ENCODE measurements around the gene COA3. TPM values are rescaled to one million over a fixed set of nuclear protein-coding genes. Genes with fewer than 3 reads are reported as not detected.

The COA3 gene
- total and polyA plus RNA-seq, 4 donors, result 62.3 to 294 (median 103) TPM

- Histone ChIP-seq H3K4me1 (ENCODE audit: control insufficient read depth in 4 of 4, insufficient read depth in 4 of 4, low read length in 3 of 4) (peaks cover 4 to 16% (median 10%) of the 10 kb centered on the region in 4 donors), H3K4me3 (ENCODE audit: low read depth in 1 of 3, low read length in 3 of 3) (peak overlapping the region in 1 of 3 donors; percentile 40), H3K9me3 (ENCODE audit: control insufficient read depth in 4 of 4, low read length in 3 of 4) (no peaks in the 10 kb centered on the region), H3K36me3 (ENCODE audit: control insufficient read depth in 4 of 4, insufficient read depth in 3 of 4, low read depth in 1 of 4, low read length in 3 of 4) (peaks cover 2 to 31% (median 14%) of the 10 kb centered on the region in 4 donors), H3K27me3 (ENCODE audit: control insufficient read depth in 4 of 4, insufficient read depth in 4 of 4, low read length in 3 of 4) (peaks cover 0 to 6% (median 0%) of the 10 kb centered on the region in 4 donors), H3K27ac (ENCODE audit: low read depth in 1 of 2, low read length in 2 of 2) (no peak overlapping the region), H3K9ac (ENCODE audit: low read depth in 1 of 2, low read length in 2 of 2) (no peak overlapping the region)
- 5% methylated on average over 39 of the region's 39 CpGs for WGBS
- no peak for DNase-seq (ENCODE audit: low spot score)
- TF ChIP-seq ZBTB33 (IDR thresholded peaks at IDR 0.05) (no peak), GABPA (IDR thresholded peaks at IDR 0.05 in 1 of 2, conservative IDR thresholded peaks at IDR 0.05 in 1 of 2) (no peak), JUND (IDR thresholded peaks at IDR 0.05) (no peak), MAX (IDR thresholded peaks at IDR 0.05) (no peak), RXRA (IDR thresholded peaks at IDR 0.05) (no peak), FOXA1 (IDR thresholded peaks at IDR 0.05) (no peak), EGR1 (IDR thresholded peaks at IDR 0.05; ENCODE audit: low read depth in 2 of 2) (no peak), YY1 (IDR thresholded peaks at IDR 0.05) (no peak), SP1 (IDR thresholded peaks at IDR 0.05) (no peak), HNF4A (conservative IDR thresholded peaks at IDR 0.05) (no peak), CTCF (IDR thresholded peaks at IDR 0.05; ENCODE audit: low read depth, low read length, missing input control) (no peak), ATF3 (IDR thresholded peaks at IDR 0.05) (no peak), REST (IDR thresholded peaks at IDR 0.05) (no peak), FOXA2 (IDR thresholded peaks at IDR 0.05) (no peak), RAD21 (IDR thresholded peaks at IDR 0.05) (no peak), NR2F2 (IDR thresholded peaks at IDR 0.05) (no peak), HNF4G (IDR thresholded peaks at IDR 0.05) (no peak), TAF1 (conservative IDR thresholded peaks at IDR 0.05) (no peak)
Measured at GRCh38 chr17:42780851-42781638, 17.5 kb downstream of the COA3 start.
